Osteoblast (primary cell): ENCODE results near the gene WWOX. TPM values are rescaled to one million over a fixed set of nuclear protein-coding genes. Genes with fewer than 3 reads are reported as not detected.

ENCODE experiments used
- DNase-seq: peaks from one replicate; pipeline ENCODE4 v3.0.0; 2011; ENCODE audit warnings: low spot score, mixed read lengths; ENCODE audit not compliant: insufficient read length; ENCODE audit errors: missing footprints
- H2AFZ ChIP-seq: 2 replicates; pipeline ENCODE4 v1.6.0; 2011; ENCODE audit warnings: mild to moderate bottlenecking, low read length
- H3K27ac ChIP-seq: 2 replicates; pipeline ENCODE4 v1.5.1; 2011; ENCODE audit warnings: mild to moderate bottlenecking, low read depth, low read length, moderate library complexity
- H3K27me3 ChIP-seq: 2 replicates; pipeline ENCODE4 v1.6.0; 2012; ENCODE audit warnings: mild to moderate bottlenecking, control low read depth, inconsistent platforms, low read length, moderate library complexity; ENCODE audit not compliant: insufficient read depth
- H3K36me3 ChIP-seq: 2 replicates; pipeline ENCODE4 v1.5.1; 2011; ENCODE audit warnings: mild to moderate bottlenecking, low read length, control low read depth, moderate library complexity; ENCODE audit not compliant: insufficient read depth
- H3K4me1 ChIP-seq: 2 replicates; pipeline ENCODE4 v1.5.1; 2011; ENCODE audit warnings: mild to moderate bottlenecking, low read length, control low read depth, moderate library complexity; ENCODE audit not compliant: insufficient read depth
- H3K4me2 ChIP-seq: 2 replicates; pipeline ENCODE4 v1.6.0; 2011; ENCODE audit warnings: mild to moderate bottlenecking, low read length; ENCODE audit not compliant: insufficient read depth
- H3K4me3 ChIP-seq: fragments of 200-600 bp; sonication (generic); 3 replicates; pipeline ENCODE4 v1.5.1; 2012; ENCODE audit warnings: mild to moderate bottlenecking, low read length, inconsistent platforms; ENCODE audit not compliant: insufficient read depth
- H3K79me2 ChIP-seq: 2 replicates; pipeline ENCODE4 v1.6.0; 2012; ENCODE audit warnings: mild to moderate bottlenecking, low read length, control low read depth, inconsistent platforms; ENCODE audit not compliant: insufficient read depth
- H3K9me3 ChIP-seq: 2 replicates; pipeline ENCODE4 v1.5.1; 2011; ENCODE audit warnings: low read depth, low read length, control low read depth
- H4K20me1 ChIP-seq: 2 replicates; pipeline ENCODE4 v1.6.0; 2012; ENCODE audit warnings: mild to moderate bottlenecking, low read length, control low read depth; ENCODE audit not compliant: insufficient read depth
- total RNA-seq: library from RNA; depleted of rRNA; stranded (reverse); fragments of >200 nt; gene quantifications from 2 replicates; pipeline ENCODE4 v1.2.3, GENCODE V29; 2012
- TF ChIP-seq, protein P1 (sequence below): IDR thresholded peaks from 2 replicates; pipeline ENCODE4 v1.5.1; 2011; ENCODE audit warnings: mild to moderate bottlenecking, low read depth, low read length, moderate library complexity; ENCODE audit errors: extremely low read depth

The WWOX gene
- total RNA-seq, 1 donor: 23.9 TPM

DNA sequence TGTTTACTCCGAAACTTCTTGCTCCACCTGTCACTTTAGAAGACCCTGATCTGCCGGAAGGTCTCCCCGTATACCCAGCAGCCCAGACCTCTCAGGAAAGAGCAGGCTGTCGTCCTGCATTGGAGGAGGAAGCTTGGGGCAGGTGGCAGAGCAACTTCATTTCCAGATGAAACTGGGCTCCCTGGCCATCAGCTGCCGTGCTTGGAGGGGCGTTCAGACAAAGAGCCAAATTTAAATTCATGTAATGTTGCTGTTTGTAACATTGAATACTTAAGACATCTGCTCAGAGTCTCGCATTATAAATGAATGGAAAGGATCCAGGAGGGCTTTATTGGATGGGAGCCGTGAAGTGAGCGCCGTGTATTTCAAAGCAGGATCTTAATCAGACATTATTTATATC is 872.6 kb downstream of the WWOX start:
- Histone ChIP-seq H3K4me1 (no peaks in the 10 kb centered on the region), H3K36me3 (no peaks in the 10 kb centered on the region), H3K4me3 (no peak overlapping the region), H4K20me1 (no peaks in the 10 kb centered on the region), H2AFZ (no peak overlapping the region), H3K27me3 (no peaks in the 10 kb centered on the region), H3K27ac (no peak overlapping the region), H3K4me2 (no peak overlapping the region), H3K9me3 (peaks cover 6% of the 10 kb centered on the region), H3K79me2 (no peaks in the 10 kb centered on the region)
- DNase-seq: no peak
- TF ChIP-seq, protein P1, sequence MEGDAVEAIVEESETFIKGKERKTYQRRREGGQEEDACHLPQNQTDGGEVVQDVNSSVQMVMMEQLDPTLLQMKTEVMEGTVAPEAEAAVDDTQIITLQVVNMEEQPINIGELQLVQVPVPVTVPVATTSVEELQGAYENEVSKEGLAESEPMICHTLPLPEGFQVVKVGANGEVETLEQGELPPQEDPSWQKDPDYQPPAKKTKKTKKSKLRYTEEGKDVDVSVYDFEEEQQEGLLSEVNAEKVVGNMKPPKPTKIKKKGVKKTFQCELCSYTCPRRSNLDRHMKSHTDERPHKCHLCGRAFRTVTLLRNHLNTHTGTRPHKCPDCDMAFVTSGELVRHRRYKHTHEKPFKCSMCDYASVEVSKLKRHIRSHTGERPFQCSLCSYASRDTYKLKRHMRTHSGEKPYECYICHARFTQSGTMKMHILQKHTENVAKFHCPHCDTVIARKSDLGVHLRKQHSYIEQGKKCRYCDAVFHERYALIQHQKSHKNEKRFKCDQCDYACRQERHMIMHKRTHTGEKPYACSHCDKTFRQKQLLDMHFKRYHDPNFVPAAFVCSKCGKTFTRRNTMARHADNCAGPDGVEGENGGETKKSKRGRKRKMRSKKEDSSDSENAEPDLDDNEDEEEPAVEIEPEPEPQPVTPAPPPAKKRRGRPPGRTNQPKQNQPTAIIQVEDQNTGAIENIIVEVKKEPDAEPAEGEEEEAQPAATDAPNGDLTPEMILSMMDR: no peak

DNA sequence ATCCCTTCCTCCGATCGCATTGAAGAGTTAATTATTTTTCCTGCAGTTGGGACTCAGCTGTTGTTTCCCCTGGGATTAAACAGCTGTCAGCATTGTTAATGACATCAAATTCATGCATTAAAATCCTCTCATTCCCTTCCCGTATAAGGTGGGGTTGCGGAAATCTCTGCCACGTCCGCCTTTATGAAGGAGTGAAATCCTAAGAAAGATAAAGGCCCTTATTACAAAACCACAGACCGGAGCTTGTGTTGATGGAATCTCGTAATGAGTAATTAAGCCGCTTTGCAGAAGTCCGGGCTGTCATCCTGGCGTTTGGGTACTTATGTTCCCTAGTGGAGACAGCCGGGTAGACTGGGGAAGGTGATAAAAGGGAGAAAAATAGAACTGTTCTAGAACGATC is 873.5 kb downstream of the WWOX start:
- Histone ChIP-seq H3K36me3 (no peaks in the 10 kb centered on the region), H3K27me3 (no peaks in the 10 kb centered on the region), H3K4me2 (no peak overlapping the region), H3K4me3 (no peak overlapping the region), H3K27ac (no peak overlapping the region), H3K4me1 (no peaks in the 10 kb centered on the region), H3K79me2 (no peaks in the 10 kb centered on the region), H4K20me1 (no peaks in the 10 kb centered on the region), H2AFZ (no peak overlapping the region), H3K9me3 (peaks cover 6% of the 10 kb centered on the region)
- TF ChIP-seq, protein P1: no peak
- no peak for DNase-seq

DNA sequence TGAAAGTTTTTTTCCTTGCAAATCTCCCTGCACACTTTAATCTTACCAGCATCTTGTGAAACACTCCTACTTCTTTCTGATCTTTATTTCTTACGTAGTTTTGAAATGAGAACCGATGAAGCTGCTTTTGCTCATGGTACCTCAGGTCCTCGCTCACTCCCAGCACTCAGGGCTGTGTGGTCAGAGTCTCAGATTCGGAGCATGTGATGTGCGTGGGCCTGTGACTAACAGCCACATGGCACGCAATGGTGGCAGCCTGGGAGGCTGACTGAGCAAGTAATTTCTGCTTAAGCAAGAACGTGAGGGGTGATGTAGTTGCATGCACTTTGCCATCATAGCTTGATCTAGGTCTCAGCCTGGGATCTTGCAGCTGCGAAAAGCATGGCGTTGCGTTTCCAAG is 876.8 kb downstream of the WWOX start:
- Histone ChIP-seq H3K27ac (no peak overlapping the region), H3K36me3 (no peaks in the 10 kb centered on the region), H3K79me2 (no peaks in the 10 kb centered on the region), H3K4me3 (no peak overlapping the region), H2AFZ (no peak overlapping the region), H3K4me1 (no peaks in the 10 kb centered on the region), H3K9me3 (peaks cover 6% of the 10 kb centered on the region), H3K27me3 (no peaks in the 10 kb centered on the region), H3K4me2 (no peak overlapping the region), H4K20me1 (no peaks in the 10 kb centered on the region)
- DNase-seq: no peak
- TF ChIP-seq, protein P1: no peak

DNA sequence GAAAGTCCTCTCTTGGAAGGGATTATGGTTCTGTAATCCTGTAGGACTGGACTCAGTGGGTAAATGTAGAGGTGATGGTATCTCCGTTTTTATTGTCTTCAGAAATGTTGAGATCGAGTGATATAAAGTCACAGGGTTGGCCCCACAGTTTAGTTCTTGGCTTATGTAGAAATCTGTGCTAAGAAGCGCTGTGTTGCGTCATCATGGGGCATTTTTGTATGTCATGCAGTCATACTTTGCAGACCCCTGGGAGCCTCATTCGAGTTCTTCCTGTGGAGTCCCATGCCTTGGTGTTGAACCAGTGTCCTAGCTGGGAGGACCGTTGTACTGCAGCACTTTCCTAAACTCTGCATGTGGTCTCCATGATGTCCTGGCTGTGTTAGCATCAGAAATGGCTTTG is 881.4 kb downstream of the WWOX start:
- Histone ChIP-seq H3K4me2 (no peak overlapping the region), H4K20me1 (no peaks in the 10 kb centered on the region), H3K36me3 (no peaks in the 10 kb centered on the region), H3K4me1 (no peaks in the 10 kb centered on the region), H2AFZ (no peak overlapping the region), H3K9me3 (peaks cover 8% of the 10 kb centered on the region), H3K27me3 (no peaks in the 10 kb centered on the region), H3K27ac (no peak overlapping the region), H3K79me2 (no peaks in the 10 kb centered on the region), H3K4me3 (no peak overlapping the region)
- TF ChIP-seq, protein P1: no peak
- DNase-seq: no peak
